ENCODE results near the gene BCL2.

- TF ChIP-seq, protein P1, sequence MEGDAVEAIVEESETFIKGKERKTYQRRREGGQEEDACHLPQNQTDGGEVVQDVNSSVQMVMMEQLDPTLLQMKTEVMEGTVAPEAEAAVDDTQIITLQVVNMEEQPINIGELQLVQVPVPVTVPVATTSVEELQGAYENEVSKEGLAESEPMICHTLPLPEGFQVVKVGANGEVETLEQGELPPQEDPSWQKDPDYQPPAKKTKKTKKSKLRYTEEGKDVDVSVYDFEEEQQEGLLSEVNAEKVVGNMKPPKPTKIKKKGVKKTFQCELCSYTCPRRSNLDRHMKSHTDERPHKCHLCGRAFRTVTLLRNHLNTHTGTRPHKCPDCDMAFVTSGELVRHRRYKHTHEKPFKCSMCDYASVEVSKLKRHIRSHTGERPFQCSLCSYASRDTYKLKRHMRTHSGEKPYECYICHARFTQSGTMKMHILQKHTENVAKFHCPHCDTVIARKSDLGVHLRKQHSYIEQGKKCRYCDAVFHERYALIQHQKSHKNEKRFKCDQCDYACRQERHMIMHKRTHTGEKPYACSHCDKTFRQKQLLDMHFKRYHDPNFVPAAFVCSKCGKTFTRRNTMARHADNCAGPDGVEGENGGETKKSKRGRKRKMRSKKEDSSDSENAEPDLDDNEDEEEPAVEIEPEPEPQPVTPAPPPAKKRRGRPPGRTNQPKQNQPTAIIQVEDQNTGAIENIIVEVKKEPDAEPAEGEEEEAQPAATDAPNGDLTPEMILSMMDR (IDR thresholded peaks at IDR 0.05) = no peak
- no peak for TF ChIP-seq POLR2A (IDR thresholded peaks at IDR 0.05)
These were observed 8.2 kb downstream of the BCL2 start for GRCh38 chr18:63311118-63312018.
